Mononuclear cell (primary cell): ENCODE results near the gene LRSAM1. TPM values are rescaled to one million over a fixed set of nuclear protein-coding genes. Genes with fewer than 3 reads are reported as not detected.

Source experiments
- H3K27me3 ChIP-seq: 2 replicates; pipeline ENCODE4 v1.6.0; 2011; ENCODE audit warnings: low read length, control low read depth; ENCODE audit not compliant: insufficient read depth
- H3K4me1 ChIP-seq: 2 replicates; pipeline ENCODE4 v1.5.1; 2011; ENCODE audit warnings: mild to moderate bottlenecking, low read length, control low read depth; ENCODE audit not compliant: insufficient read depth
- H3K4me3 ChIP-seq: 2 replicates; pipeline ENCODE4 v1.5.1; 2011; ENCODE audit warnings: mild to moderate bottlenecking, low read length, moderate library complexity
- H3K9me3 ChIP-seq: 2 replicates; pipeline ENCODE4 v1.5.1; 2011; ENCODE audit warnings: low read depth, mild to moderate bottlenecking, control low read depth, low read length
- total RNA-seq: library from RNA; depleted of rRNA; stranded (reverse); fragments of >200 nt; gene quantifications from one replicate; pipeline ENCODE4 v1.2.3, GENCODE V29; 2012

LRSAM1 gene
- total RNA-seq, 1 donor: 6.8 TPM

DNA sequence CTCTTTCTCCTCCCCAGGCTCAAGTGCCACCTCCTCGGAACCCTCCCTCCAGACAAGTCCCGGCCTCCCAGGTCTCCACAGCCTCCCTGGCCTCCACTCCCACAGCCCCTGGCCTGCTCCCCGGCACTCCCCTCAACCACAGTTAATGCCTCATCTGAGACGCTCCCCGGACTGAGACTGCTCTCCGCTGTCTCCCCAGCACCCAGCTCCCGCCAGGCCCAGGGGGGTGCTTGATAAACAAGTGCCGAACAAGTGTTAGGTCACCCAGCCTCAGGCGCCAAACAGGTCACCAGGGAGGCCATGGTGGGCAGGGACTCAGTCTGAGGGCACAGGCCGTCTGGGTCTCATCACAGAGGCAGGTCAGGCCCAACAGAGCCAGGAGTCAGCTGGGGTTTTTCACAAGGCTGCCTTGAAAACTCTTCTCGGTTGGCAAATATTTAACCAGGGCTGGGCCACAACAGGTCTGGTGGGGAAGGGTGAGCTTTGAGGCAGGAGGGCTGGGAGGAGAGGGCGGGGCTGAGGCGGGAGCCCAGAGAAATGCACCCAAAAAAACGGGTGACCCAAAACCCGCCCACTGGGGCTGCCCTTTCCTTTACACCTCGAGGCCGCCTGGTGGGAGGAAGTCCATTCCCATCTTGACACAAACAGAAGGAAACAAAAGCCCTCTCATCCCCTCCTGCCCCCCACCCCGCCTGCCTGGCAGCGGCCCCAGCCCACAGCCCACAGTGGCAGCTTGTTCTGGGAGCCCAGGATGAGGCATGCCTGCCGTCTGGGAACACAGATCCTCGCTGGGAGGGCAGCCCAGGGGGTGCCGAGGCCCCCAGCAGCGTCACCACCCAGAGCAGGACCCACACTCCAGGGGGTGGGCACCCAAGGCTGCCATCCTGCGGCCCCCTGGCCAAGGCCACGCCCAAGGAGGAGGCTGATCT is 94.2 kb downstream of the LRSAM1 start:
- Histone ChIP-seq H3K9me3 (no peaks in the 10 kb centered on the region), H3K4me3 (no peak overlapping the region), H3K27me3 (no peaks in the 10 kb centered on the region), H3K4me1 (peaks cover 14% of the 10 kb centered on the region)

GRCh38 chr9:127546125-127546832 is 95.0 kb downstream of the LRSAM1 start:
- Histone ChIP-seq H3K27me3 (no peaks in the 10 kb centered on the region), H3K9me3 (no peaks in the 10 kb centered on the region), H3K4me3 (no peak overlapping the region), H3K4me1 (peaks cover 14% of the 10 kb centered on the region)

DNA sequence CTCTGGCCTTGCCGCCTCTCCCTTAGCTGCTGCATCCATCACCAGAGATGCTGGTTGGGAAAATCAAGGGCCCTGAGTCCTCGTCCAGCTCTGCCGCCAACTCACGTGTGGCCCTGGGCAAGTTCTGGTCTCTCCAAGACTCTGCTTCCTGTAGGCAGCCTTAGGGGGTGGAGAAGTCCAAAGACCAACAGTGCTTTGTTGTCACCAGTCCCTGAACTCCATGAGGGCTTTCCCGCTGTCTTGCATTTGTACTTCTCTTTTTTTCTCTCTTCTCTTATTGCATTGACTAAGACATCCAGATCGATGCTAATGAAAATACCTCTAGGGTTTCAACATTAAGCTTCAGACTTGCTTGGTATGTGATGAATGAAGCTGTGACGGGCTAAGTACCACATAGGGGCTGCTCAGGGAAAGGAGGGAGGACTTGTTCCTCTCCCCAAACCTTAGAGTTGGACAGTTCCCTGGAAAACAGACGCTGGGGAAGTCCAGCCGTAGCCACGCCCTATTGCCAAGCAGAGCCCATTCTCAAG is 97.1 kb downstream of the LRSAM1 start:
- peaks cover 14% of the 10 kb centered on the region for H3K4me1 ChIP-seq
- H3K27me3 ChIP-seq: no peaks in the 10 kb centered on the region
- no peak overlapping the region for H3K4me3 ChIP-seq
- no peaks in the 10 kb centered on the region for H3K9me3 ChIP-seq

- H3K9me3 ChIP-seq: no peaks in the 10 kb centered on the region
- H3K4me3 ChIP-seq: no peak overlapping the region
- no peaks in the 10 kb centered on the region for H3K27me3 ChIP-seq
- peaks cover 14% of the 10 kb centered on the region for H3K4me1 ChIP-seq
Observed at GRCh38 chr9:127549218-127549617, 97.9 kb downstream of the LRSAM1 start.

DNA sequence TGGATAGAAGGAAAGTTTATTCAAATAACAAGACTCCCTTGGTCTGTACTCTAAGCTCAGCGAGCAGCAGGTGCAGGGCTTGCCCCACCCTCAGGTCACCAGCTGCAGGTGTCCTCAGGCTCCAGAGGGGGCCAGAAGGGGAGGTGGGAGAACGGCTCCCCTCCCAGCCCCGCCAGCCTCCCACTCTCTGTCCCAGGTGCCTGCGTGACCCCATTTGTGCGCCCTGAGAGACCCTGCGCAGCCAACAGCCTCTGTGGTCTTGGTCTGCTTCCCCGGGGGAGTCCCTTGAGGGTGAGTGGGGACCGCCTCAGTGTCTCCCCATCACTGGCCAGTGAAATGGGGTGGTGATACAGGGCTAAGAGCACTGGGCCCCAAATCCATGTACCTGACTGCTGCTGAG is 98.4 kb downstream of the LRSAM1 start:
- H3K9me3 ChIP-seq: no peaks in the 10 kb centered on the region
- H3K27me3 ChIP-seq: no peaks in the 10 kb centered on the region
- no peak overlapping the region for H3K4me3 ChIP-seq
- peaks cover 14% of the 10 kb centered on the region for H3K4me1 ChIP-seq

DNA sequence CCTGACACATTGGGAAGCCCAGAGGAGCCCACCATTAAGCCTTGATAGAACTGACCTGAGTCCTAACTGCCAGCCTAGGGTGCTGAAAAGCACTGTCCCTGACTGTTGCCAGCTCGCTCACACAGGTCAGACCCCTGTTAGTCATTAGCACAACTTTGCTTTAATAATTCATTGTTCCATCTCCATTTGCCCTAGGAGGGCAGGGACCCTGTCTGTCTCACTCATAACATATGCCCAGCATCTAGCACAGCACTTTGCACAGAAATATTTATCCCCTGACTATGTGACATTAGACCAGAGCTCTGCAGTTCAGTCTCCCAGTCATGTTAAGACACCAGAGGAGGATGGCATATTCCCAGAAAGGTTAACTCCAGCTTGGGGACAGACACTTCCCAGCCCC is 99.0 kb downstream of the LRSAM1 start:
- Histone ChIP-seq H3K9me3 (no peaks in the 10 kb centered on the region), H3K4me1 (peaks cover 18% of the 10 kb centered on the region), H3K27me3 (no peaks in the 10 kb centered on the region), H3K4me3 (no peak overlapping the region)

GRCh38 chr9:127550751-127551150 is 99.4 kb downstream of the LRSAM1 start:
- Histone ChIP-seq H3K27me3 (no peaks in the 10 kb centered on the region), H3K4me3 (no peak overlapping the region), H3K4me1 (peaks cover 22% of the 10 kb centered on the region), H3K9me3 (no peaks in the 10 kb centered on the region)

Other genes with a start within 250 kb of the LRSAM1 start
- 1.0 TPM for gene GARNL3, start 186.7 kb upstream of the LRSAM1 start, total RNA-seq
- gene SLC2A8, start 54.3 kb upstream of the LRSAM1 start, total RNA-seq: 2.2 TPM
- 9.7 TPM for gene ZNF79, start 27.1 kb upstream of the LRSAM1 start, total RNA-seq
- 2,145 TPM for gene RPL12, start 104 bp upstream of the LRSAM1 start, total RNA-seq
- 2.0 TPM for gene STXBP1, start 160.8 kb downstream of the LRSAM1 start, total RNA-seq